ENCODE results near the gene CORO2B.

CORO2B gene

GRCh38 chr15:68658151-68658550 lies 79.4 kb downstream of the CORO2B start:
- ATAC-seq = no peak
- no peak for TF ChIP-seq PATZ1 (CRISPR knock-in tag; IDR thresholded peaks at IDR 0.05; ENCODE audit: borderline replicate concordance)
- no peak for TF ChIP-seq ZC3H10 (CRISPR knock-in tag; IDR thresholded peaks at IDR 0.05)
- no peak for TF ChIP-seq CSRNP3 (CRISPR knock-in tag; IDR thresholded peaks at IDR 0.05)
- TF ChIP-seq GLIS3 (CRISPR knock-in tag; IDR thresholded peaks at IDR 0.05) = no peak
- TF ChIP-seq ARNTL (CRISPR knock-in tag; IDR thresholded peaks at IDR 0.05; ENCODE audit: borderline replicate concordance, low read depth) = no peak

GRCh38 chr15:68658641-68659358 lies 80.0 kb downstream of the CORO2B start:
- no peak for TF ChIP-seq CREB5 (CRISPR knock-in tag; IDR thresholded peaks at IDR 0.05; ENCODE audit: low read depth)
- TF ChIP-seq OSR1 (CRISPR knock-in tag; IDR thresholded peaks at IDR 0.05) = no peak
- no peak for TF ChIP-seq PPARA (CRISPR knock-in tag; IDR thresholded peaks at IDR 0.05; ENCODE audit: borderline replicate concordance)
- TF ChIP-seq RARB (CRISPR knock-in tag; IDR thresholded peaks at IDR 0.05) = no peak
- TF ChIP-seq ZC3H10 (CRISPR knock-in tag; IDR thresholded peaks at IDR 0.05) = no peak
- TF ChIP-seq TOX (CRISPR knock-in tag; IDR thresholded peaks at IDR 0.05; ENCODE audit: borderline replicate concordance) = no peak
- no peak for TF ChIP-seq CSDC2 (CRISPR knock-in tag; IDR thresholded peaks at IDR 0.05)
- no peak for TF ChIP-seq CSRNP3 (CRISPR knock-in tag; IDR thresholded peaks at IDR 0.05)
- no peak for TF ChIP-seq SNAI2 (CRISPR knock-in tag; IDR thresholded peaks at IDR 0.05)
- TF ChIP-seq PATZ1 (CRISPR knock-in tag; IDR thresholded peaks at IDR 0.05; ENCODE audit: borderline replicate concordance) = no peak
- no peak; the same call in 2 of the 3 replicates for ATAC-seq

DNA sequence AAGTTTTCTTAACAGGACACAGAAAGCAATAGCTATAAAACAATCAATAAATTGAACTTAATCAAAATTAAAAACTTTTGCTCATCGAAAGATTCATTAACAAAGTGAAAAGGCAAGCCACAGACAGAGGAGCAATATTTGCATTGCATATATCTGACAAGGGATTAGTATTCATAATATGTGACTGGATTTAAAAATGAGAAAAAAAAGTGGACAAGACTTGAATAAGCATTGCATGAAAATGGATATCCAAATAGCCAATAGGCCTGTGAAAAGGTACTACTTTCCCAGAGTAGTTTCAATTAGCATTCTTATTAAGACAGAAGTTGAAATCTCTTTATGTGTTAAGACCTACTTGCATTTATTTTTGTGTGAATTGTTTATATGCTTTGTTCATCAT lies 84.7 kb downstream of the CORO2B start:
- no peak for ATAC-seq
- TF ChIP-seq RARB (CRISPR knock-in tag; IDR thresholded peaks at IDR 0.05) (no peak), ZFP3 (CRISPR knock-in tag; IDR thresholded peaks at IDR 0.05) (no peak), ARNTL (CRISPR knock-in tag; IDR thresholded peaks at IDR 0.05; ENCODE audit: borderline replicate concordance, low read depth) (no peak)

- TF ChIP-seq OSR1 (CRISPR knock-in tag; IDR thresholded peaks at IDR 0.05) (no peak), PATZ1 (CRISPR knock-in tag; IDR thresholded peaks at IDR 0.05; ENCODE audit: borderline replicate concordance) (no peak), ISL1 (CRISPR knock-in tag; IDR thresholded peaks at IDR 0.05) (no peak), GLIS3 (CRISPR knock-in tag; IDR thresholded peaks at IDR 0.05) (no peak), ESRRG (CRISPR knock-in tag; IDR thresholded peaks at IDR 0.05) (no peak), BACH2 (CRISPR knock-in tag; IDR thresholded peaks at IDR 0.05; ENCODE audit: borderline replicate concordance) (no peak), ZFP3 (CRISPR knock-in tag; IDR thresholded peaks at IDR 0.05) (no peak), ZNF70 (CRISPR knock-in tag; IDR thresholded peaks at IDR 0.05) (no peak), SNAI2 (CRISPR knock-in tag; IDR thresholded peaks at IDR 0.05) (no peak)
- no peak for ATAC-seq
Observed at GRCh38 chr15:68666120-68666811, 87.5 kb downstream of the CORO2B start.

Data from SK-N-SH treated with all-trans-retinoic acid at 6 μM for 48 hours (cell line).